ENCODE results near the gene ZNF658. TPM values are rescaled to one million over a fixed set of nuclear protein-coding genes. Genes with fewer than 3 reads are reported as not detected.
"Not testable (repeated sequence)": the region's sequence is repeated elsewhere in the genome, so short reads cannot be mapped to it uniquely, and the experiment has no call there.

ZNF658 gene
- total RNA-seq, 3 donors from 2014 or later, result 0.68 to 2.1 (median 1.8) TPM

- not testable (repeated sequence) for H3K36me3 Mint-ChIP-seq (ENCODE audit: insufficient read depth); H3K4me1 Mint-ChIP-seq (ENCODE audit: low read depth); DNase-seq
Measured at GRCh38 chr9:66952576-66952975, 52.1 kb downstream of the ZNF658 start.

More at GRCh38 chr9:66952576-66952975, 52.1 kb downstream of the ZNF658 start:
- not testable (repeated sequence) for H3K9me3 Mint-ChIP-seq; H3K27me3 Mint-ChIP-seq (ENCODE audit: low read depth); H3K4me3 Mint-ChIP-seq; ATAC-seq

Other genes starting within 250 kb of the ZNF658 start
- not detected for gene SPATA31A3, start 91.8 kb downstream of the ZNF658 start, total RNA-seq